ENCODE data around the gene LAMA5. TPM values are rescaled to one million over a fixed set of nuclear protein-coding genes. Genes with fewer than 3 reads are reported as not detected.

The LAMA5 gene
- total RNA-seq (0.91 TPM), polyA plus RNA-seq (under 1 TPM in 1 of 4 donors, not detected in 3; 0.30 TPM)

- DNase-seq, result no peak
- peaks cover 37% of the 10 kb centered on the region for H3K27me3 Mint-ChIP-seq
- no peaks in the 10 kb centered on the region for H3K27me3 ChIP-seq (ENCODE audit: control insufficient read depth, insufficient read depth, low read length)
Observed at GRCh38 chr20:62367136-62367632, at the start of gene LAMA5. Gene LAMA5, minus strand, starts transcription at chr20:62367312. Its CDS starts 67 bp downstream, at chr20:62367245.

GRCh38 chr20:62415354-62416111 is 48.4 kb upstream of the LAMA5 start:
- no peaks in the 10 kb centered on the region for H3K9me3 Mint-ChIP-seq
- H3K27ac Mint-ChIP-seq, result no peak overlapping the region
- Histone ChIP-seq H3K27me3 (ENCODE audit: control insufficient read depth, insufficient read depth, low read length) (no peaks in the 10 kb centered on the region), H3K27ac (ENCODE audit: insufficient read depth, low read length, poor library complexity, severe bottlenecking) (no peak overlapping the region), H3K9me3 (ENCODE audit: control insufficient read depth in 2 of 2, low read length in 2 of 2) (no peaks in the 10 kb centered on the region), H3K36me3 (ENCODE audit: control insufficient read depth, insufficient read depth, low read length) (no peaks in the 10 kb centered on the region), H3K4me1 (ENCODE audit: control insufficient read depth, insufficient read depth, low read length, poor library complexity, severe bottlenecking) (no peaks in the 10 kb centered on the region), H3K4me3 (ENCODE audit: low read depth, low read length) (no peak overlapping the region)
- no peak for ATAC-seq (ENCODE audit: low read depth in 2 of 2)
- no peak overlapping the region for H3K4me3 Mint-ChIP-seq
- no peaks in the 10 kb centered on the region for H3K4me1 Mint-ChIP-seq
- no peaks in the 10 kb centered on the region for H3K27me3 Mint-ChIP-seq
- no peak for DNase-seq
- H3K36me3 Mint-ChIP-seq, result no peaks in the 10 kb centered on the region

More at GRCh38 chr20:62367136-62367632, at the start of gene LAMA5:
- no peak for ATAC-seq (ENCODE audit: low read depth in 2 of 2)
- H3K27ac ChIP-seq (ENCODE audit: insufficient read depth, low read length, poor library complexity, severe bottlenecking), result no peak within 1 kb of the TSS
- Mint-ChIP-seq H3K36me3 (no peaks in the 10 kb centered on the region), H3K4me1 (peaks cover 0 to 7% (median 0%) of the 10 kb centered on the region in 4 donors), H3K27ac (no peak within 1 kb of the TSS), H3K4me3 (peak within 1 kb of the TSS in 3 of 4 donors; percentile 56 to 71 (median 70)), H3K9me3 (no peaks in the 10 kb centered on the region)
- no peaks in the 10 kb centered on the region for H3K9me3 ChIP-seq (ENCODE audit: control insufficient read depth in 2 of 2, low read length in 2 of 2)
- peaks cover 25% of the 10 kb centered on the region for H3K4me1 ChIP-seq (ENCODE audit: control insufficient read depth, insufficient read depth, low read length, poor library complexity, severe bottlenecking)
- no peaks in the 10 kb centered on the region for H3K36me3 ChIP-seq (ENCODE audit: control insufficient read depth, insufficient read depth, low read length)
- H3K4me3 ChIP-seq (ENCODE audit: low read depth, low read length), result no peak within 1 kb of the TSS

GRCh38 chr20:62413896-62414481 is 46.9 kb upstream of the LAMA5 start:
- no peak overlapping the region for H3K4me3 ChIP-seq (ENCODE audit: low read depth, low read length)
- H3K4me1 ChIP-seq (ENCODE audit: control insufficient read depth, insufficient read depth, low read length, poor library complexity, severe bottlenecking), result peaks cover 9% of the 10 kb centered on the region
- no peak overlapping the region for H3K27ac ChIP-seq (ENCODE audit: insufficient read depth, low read length, poor library complexity, severe bottlenecking)
- no peaks in the 10 kb centered on the region for H3K27me3 ChIP-seq (ENCODE audit: control insufficient read depth, insufficient read depth, low read length)
- DNase-seq, result no peak
- H3K4me1 Mint-ChIP-seq, result peaks cover 0 to 11% (median 0%) of the 10 kb centered on the region in 4 donors
- no peak overlapping the region for H3K27ac Mint-ChIP-seq
- no peaks in the 10 kb centered on the region for H3K9me3 Mint-ChIP-seq
- H3K36me3 Mint-ChIP-seq, result no peaks in the 10 kb centered on the region
- ATAC-seq (ENCODE audit: low read depth in 2 of 2), result no peak
- no peaks in the 10 kb centered on the region for H3K9me3 ChIP-seq (ENCODE audit: control insufficient read depth in 2 of 2, low read length in 2 of 2)
- H3K4me3 Mint-ChIP-seq, result no peak overlapping the region
- no peaks in the 10 kb centered on the region for H3K27me3 Mint-ChIP-seq
- H3K36me3 ChIP-seq (ENCODE audit: control insufficient read depth, insufficient read depth, low read length), result no peaks in the 10 kb centered on the region

- H3K4me3 ChIP-seq (ENCODE audit: low read depth, low read length), result no peak overlapping the region
- H3K27ac ChIP-seq (ENCODE audit: insufficient read depth, low read length, poor library complexity, severe bottlenecking), result no peak overlapping the region
- no peaks in the 10 kb centered on the region for H3K27me3 ChIP-seq (ENCODE audit: control insufficient read depth, insufficient read depth, low read length)
- Mint-ChIP-seq H3K9me3 (no peaks in the 10 kb centered on the region), H3K4me3 (no peak overlapping the region), H3K27me3 (no peaks in the 10 kb centered on the region), H3K4me1 (peaks cover 0 to 11% (median 0%) of the 10 kb centered on the region in 4 donors), H3K36me3 (no peaks in the 10 kb centered on the region), H3K27ac (no peak overlapping the region)
- H3K36me3 ChIP-seq (ENCODE audit: control insufficient read depth, insufficient read depth, low read length), result no peaks in the 10 kb centered on the region
- H3K9me3 ChIP-seq (ENCODE audit: control insufficient read depth in 2 of 2, low read length in 2 of 2), result no peaks in the 10 kb centered on the region
- DNase-seq (no peak), ATAC-seq (ENCODE audit: low read depth in 2 of 2) (no peak)
- H3K4me1 ChIP-seq (ENCODE audit: control insufficient read depth, insufficient read depth, low read length, poor library complexity, severe bottlenecking), result peaks cover 9% of the 10 kb centered on the region
Observed at GRCh38 chr20:62413025-62413570, 46.0 kb upstream of the LAMA5 start.

GRCh38 chr20:62412194-62413024 is 45.3 kb upstream of the LAMA5 start:
- no peak for ATAC-seq (ENCODE audit: low read depth in 2 of 2)
- Histone ChIP-seq H3K27ac (ENCODE audit: insufficient read depth, low read length, poor library complexity, severe bottlenecking) (no peak overlapping the region), H3K4me1 (ENCODE audit: control insufficient read depth, insufficient read depth, low read length, poor library complexity, severe bottlenecking) (peaks cover 16% of the 10 kb centered on the region), H3K4me3 (ENCODE audit: low read depth, low read length) (no peak overlapping the region), H3K27me3 (ENCODE audit: control insufficient read depth, insufficient read depth, low read length) (no peaks in the 10 kb centered on the region), H3K9me3 (ENCODE audit: control insufficient read depth in 2 of 2, low read length in 2 of 2) (no peaks in the 10 kb centered on the region), H3K36me3 (ENCODE audit: control insufficient read depth, insufficient read depth, low read length) (no peaks in the 10 kb centered on the region)
- no peak for DNase-seq
- Mint-ChIP-seq H3K4me1 (peaks cover 0 to 17% (median 0%) of the 10 kb centered on the region in 4 donors), H3K27ac (no peak overlapping the region), H3K36me3 (no peaks in the 10 kb centered on the region), H3K9me3 (no peaks in the 10 kb centered on the region), H3K27me3 (no peaks in the 10 kb centered on the region), H3K4me3 (no peak overlapping the region)

GRCh38 chr20:62411479-62412193 is 44.5 kb upstream of the LAMA5 start:
- H3K27me3 Mint-ChIP-seq, result no peaks in the 10 kb centered on the region
- no peaks in the 10 kb centered on the region for H3K9me3 ChIP-seq (ENCODE audit: control insufficient read depth in 2 of 2, low read length in 2 of 2)
- ATAC-seq (ENCODE audit: low read depth in 2 of 2) (no peak), DNase-seq (no peak)
- no peaks in the 10 kb centered on the region for H3K36me3 ChIP-seq (ENCODE audit: control insufficient read depth, insufficient read depth, low read length)
- H3K4me1 Mint-ChIP-seq, result peaks cover 0 to 17% (median 0%) of the 10 kb centered on the region in 4 donors
- H3K4me3 ChIP-seq (ENCODE audit: low read depth, low read length), result no peak overlapping the region
- peaks cover 19% of the 10 kb centered on the region for H3K4me1 ChIP-seq (ENCODE audit: control insufficient read depth, insufficient read depth, low read length, poor library complexity, severe bottlenecking)
- no peaks in the 10 kb centered on the region for H3K9me3 Mint-ChIP-seq
- H3K27ac Mint-ChIP-seq, result no peak overlapping the region
- H3K4me3 Mint-ChIP-seq, result peak overlapping the region in 1 of 4 donors; percentile 35
- H3K36me3 Mint-ChIP-seq, result no peaks in the 10 kb centered on the region
- no peak overlapping the region for H3K27ac ChIP-seq (ENCODE audit: insufficient read depth, low read length, poor library complexity, severe bottlenecking)
- no peaks in the 10 kb centered on the region for H3K27me3 ChIP-seq (ENCODE audit: control insufficient read depth, insufficient read depth, low read length)

Data from CD4-positive, CD25-positive, alpha-beta regulatory T cell (primary cell).